HepG2 (cell line): ENCODE results near the gene KDM4E. TPM values are rescaled to one million over a fixed set of nuclear protein-coding genes. Genes with fewer than 3 reads are reported as not detected.

Experiments
- AKAP8 ChIP-seq: sonication (generic); formaldehyde crosslinking; IDR thresholded peaks from 2 replicates; pipeline ENCODE4 v1.5.1; 2020; ENCODE audit warnings: mild to moderate bottlenecking, missing genetic modification reagents
- DZIP1 ChIP-seq: sonication (generic); formaldehyde crosslinking; IDR thresholded peaks from 2 replicates; pipeline ENCODE4 v1.5.0; 2020; ENCODE audit warnings: mild to moderate bottlenecking, missing genetic modification reagents
- HOXA3 ChIP-seq: sonication (generic); formaldehyde crosslinking; IDR thresholded peaks from 2 replicates; pipeline ENCODE4 v1.5.0; 2020; ENCODE audit warnings: missing genetic modification reagents
- KAT2B ChIP-seq: fragments of 150-350 bp; IDR thresholded peaks from 2 replicates; pipeline ENCODE4 v1.6.1; 2014; ENCODE audit warnings: low read depth, low read length, borderline replicate concordance
- KDM4B ChIP-seq: sonication (generic); formaldehyde crosslinking; IDR thresholded peaks from 2 replicates; pipeline ENCODE4 v1.4.0; 2020; ENCODE audit warnings: missing genetic modification reagents
- MTERF4 ChIP-seq: sonication (generic); formaldehyde crosslinking; IDR thresholded peaks from 2 replicates; pipeline ENCODE4 v1.8.0; 2023; ENCODE audit warnings: mild to moderate bottlenecking, missing genetic modification reagents
- NFE2L2 ChIP-seq: fragments of 150-350 bp; IDR thresholded peaks from 2 replicates; pipeline ENCODE4 v1.6.1; 2014; ENCODE audit warnings: low read length
- XBP1 ChIP-seq: sonication (generic); formaldehyde crosslinking; IDR thresholded peaks from 2 replicates; pipeline ENCODE4 v1.5.0; 2020; ENCODE audit warnings: missing genetic modification reagents
- ZNF407 ChIP-seq: sonication (generic); formaldehyde crosslinking; IDR thresholded peaks from one replicate; pipeline ENCODE4 v1.5.1; 2020; ENCODE audit warnings: mild to moderate bottlenecking, missing genetic modification reagents; ENCODE audit errors: not compliant biosample characterization
- ZNF550 ChIP-seq: sonication (generic); formaldehyde crosslinking; IDR thresholded peaks from 2 replicates; pipeline ENCODE4 v1.4.0; 2020; ENCODE audit warnings: mild to moderate bottlenecking, missing genetic modification reagents, borderline replicate concordance
- ZNF574 ChIP-seq: sonication (generic); formaldehyde crosslinking; IDR thresholded peaks from 2 replicates; pipeline ENCODE4 v1.4.0; 2020; ENCODE audit warnings: missing genetic modification reagents
- ZNF605 ChIP-seq: sonication (generic); formaldehyde crosslinking; IDR thresholded peaks from 2 replicates; pipeline ENCODE4 v1.8.0; 2022; ENCODE audit warnings: mild to moderate bottlenecking, missing genetic modification reagents
- ZNF775 ChIP-seq: sonication (generic); formaldehyde crosslinking; IDR thresholded peaks from 2 replicates; pipeline ENCODE4 v1.4.0; 2020; ENCODE audit warnings: missing genetic modification reagents, mild to moderate bottlenecking, moderate library complexity, borderline replicate concordance
- ZNF883 ChIP-seq: sonication (generic); formaldehyde crosslinking; IDR thresholded peaks from 2 replicates; pipeline ENCODE4 v1.5.1; 2020; ENCODE audit warnings: mild to moderate bottlenecking, missing genetic modification reagents; ENCODE audit errors: not compliant biosample characterization
- polyA plus RNA-seq, 8 experiments: library from polyadenylated mRNA; depleted of rRNA in 3 of 8; stranded (reverse) in 7 of 8; unstranded in 1 of 8; fragments of >200 nt; fragmentation: Illumina TruSeq in 4 of 8; extraction: Trizol in 4 of 8; gene quantifications; 2 replicates each; pipeline versions ENCODE4 v1.2.1 to v1.2.3, GENCODE V29; 2011 to 2016; ENCODE audit warnings: low read depth in 4 of 8, missing spikeins in 1 of 8, mixed read lengths in 1 of 8; ENCODE audit not compliant: insufficient read depth in 1 of 8
- total RNA-seq, 5 experiments: library from RNA; depleted of rRNA; stranded (reverse); fragments of >200 nt; fragmentation: Illumina TruSeq; extraction: Trizol; gene quantifications; 2 replicates each; pipeline ENCODE4 v1.2.3, GENCODE V29; 2016; ENCODE audit warnings: low read depth in 1 of 5

KDM4E gene
- total and polyA plus RNA-seq, 2 of the 13 experiments (the other 11 are each of a cell fraction or from before 2014, with no cell fraction given), result not detected

GRCh38 chr11:95067039-95067840, 42.2 kb downstream of the KDM4E start (continued):
- TF ChIP-seq XBP1 (CRISPR knock-in tag), result peak; percentile 19; the same call in 1 of the 2 replicates
- peak; percentile 84 for TF ChIP-seq ZNF574 (CRISPR knock-in tag)
- no peak for TF ChIP-seq AKAP8
- TF ChIP-seq ZNF407 (CRISPR knock-in tag), result no peak
- TF ChIP-seq ZNF605 (CRISPR knock-in tag), result no peak
- TF ChIP-seq ZNF775 (CRISPR knock-in tag), result no peak
- TF ChIP-seq ZNF550 (CRISPR knock-in tag), result no peak
- TF ChIP-seq NFE2L2, result no peak
- peak; percentile 33; the same call in 1 of the 2 replicates for TF ChIP-seq KDM4B
- peak; percentile 66 for TF ChIP-seq HOXA3 (CRISPR knock-in tag)
- TF ChIP-seq DZIP1 (CRISPR knock-in tag), result 0 out of 2 replicates have a peak, but pooled peaks have one; percentile 45
- TF ChIP-seq KAT2B, result no peak
- no peak for TF ChIP-seq MTERF4
- no peak for TF ChIP-seq ZNF883 (CRISPR knock-in tag)
